Coronary artery (tissue), 2 donors: ENCODE data around the gene ZNF280D.

Experiments used
- DNase-seq: peaks from one replicate; pipeline ENCODE4 v3.0.0-alpha.2; 2017; ENCODE audit warnings: low spot score
- H3K27ac ChIP-seq, 2 donors: fragments of 200-600 bp; sonication (generic); one replicate each; pipeline ENCODE4 v1.5.1; 2016 to 2019
- H3K4me3 ChIP-seq: fragments of 200-600 bp; sonication (generic); 2 replicates; pipeline ENCODE4 v1.5.1; 2016; ENCODE audit warnings: mild to moderate bottlenecking, moderate library complexity
- CTCF ChIP-seq: fragments of 200-600 bp; sonication (generic); IDR thresholded peaks from one replicate; pipeline ENCODE4 v1.5.1; 2019; ENCODE audit warnings: antibody characterized with exemption

The ZNF280D gene

GRCh38 chr15:56760186-56760585, 26.9 kb upstream of the ZNF280D start:
- Histone ChIP-seq H3K4me3 (no peak overlapping the region), H3K27ac (no peak overlapping the region)
- TF ChIP-seq CTCF: no peak
- DNase-seq: no peak

- Histone ChIP-seq H3K27ac (no peak overlapping the region), H3K4me3 (no peak overlapping the region)
- no peak for TF ChIP-seq CTCF
- DNase-seq: no peak
Observed at GRCh38 chr15:56759450-56759845, 26.1 kb upstream of the ZNF280D start.

- no peak for TF ChIP-seq CTCF
- DNase-seq: no peak
- no peak overlapping the region for H3K27ac ChIP-seq
- H3K4me3 ChIP-seq: no peak overlapping the region
Observed at GRCh38 chr15:56758770-56759449, 25.6 kb upstream of the ZNF280D start.

GRCh38 chr15:56757875-56758274, 24.6 kb upstream of the ZNF280D start:
- Histone ChIP-seq H3K27ac (no peak overlapping the region), H3K4me3 (no peak overlapping the region)
- no peak for TF ChIP-seq CTCF
- DNase-seq: no peak

- H3K27ac ChIP-seq: no peak overlapping the region
- no peak for DNase-seq
- TF ChIP-seq CTCF: no peak
- no peak overlapping the region for H3K4me3 ChIP-seq
Observed at GRCh38 chr15:56754772-56755370, 21.6 kb upstream of the ZNF280D start.

- TF ChIP-seq CTCF: no peak
- no peak overlapping the region for H3K27ac ChIP-seq
- no peak for DNase-seq
- H3K4me3 ChIP-seq: no peak overlapping the region
Observed at GRCh38 chr15:56752986-56753385, 19.7 kb upstream of the ZNF280D start.

GRCh38 chr15:56749982-56750381, 16.7 kb upstream of the ZNF280D start:
- TF ChIP-seq CTCF: no peak
- no peak overlapping the region for H3K4me3 ChIP-seq
- no peak for DNase-seq
- no peak overlapping the region for H3K27ac ChIP-seq
